GM23248 (cell line): ENCODE measurements around the gene ATP6V0B. TPM values are rescaled to one million over a fixed set of nuclear protein-coding genes. Genes with fewer than 3 reads are reported as not detected.

ENCODE experiments used
- DNase-seq: peaks from one replicate; pipeline ENCODE4 v3.0.0-alpha.2; 2015
- H2AFZ ChIP-seq: fragments of 200-600 bp; sonication (generic); 2 replicates; pipeline ENCODE4 v1.6.1; 2016; ENCODE audit warnings: antibody characterized with exemption
- H3F3A ChIP-seq: fragments of 200-600 bp; sonication (generic); 2 replicates; pipeline ENCODE4 v1.6.1; 2016; ENCODE audit warnings: mild to moderate bottlenecking, antibody characterized with exemption, mixed run types; ENCODE audit not compliant: insufficient read depth
- H3K27ac ChIP-seq: fragments of 200-600 bp; sonication (generic); 2 replicates; pipeline ENCODE4 v1.5.1; 2016; ENCODE audit warnings: mild to moderate bottlenecking
- H3K27me3 ChIP-seq: fragments of 200-600 bp; sonication (generic); replicated peaks from 2 replicates; pipeline ENCODE4 v1.6.1; 2016; ENCODE audit warnings: mild to moderate bottlenecking; ENCODE audit not compliant: insufficient read depth
- H3K36me3 ChIP-seq: fragments of 200-600 bp; sonication (generic); 2 replicates; pipeline ENCODE4 v1.6.1; 2016; ENCODE audit warnings: low read depth, mild to moderate bottlenecking
- H3K4me1 ChIP-seq: fragments of 200-600 bp; sonication (generic); 2 replicates; pipeline ENCODE4 v1.6.1; 2016; ENCODE audit warnings: mild to moderate bottlenecking; ENCODE audit not compliant: insufficient read depth
- H3K4me2 ChIP-seq: fragments of 200-600 bp; sonication (generic); one replicate; pipeline ENCODE4 v1.6.1; 2016; ENCODE audit warnings: mild to moderate bottlenecking; ENCODE audit not compliant: unreplicated experiment
- H3K4me3 ChIP-seq: fragments of 200-600 bp; sonication (generic); 2 replicates; pipeline ENCODE4 v1.5.1; 2016; ENCODE audit warnings: mild to moderate bottlenecking
- H3K79me2 ChIP-seq: fragments of 200-600 bp; sonication (generic); 2 replicates; pipeline ENCODE4 v1.6.1; 2016; ENCODE audit warnings: mild to moderate bottlenecking; ENCODE audit not compliant: insufficient read depth
- H3K9ac ChIP-seq: fragments of 200-600 bp; sonication (generic); 2 replicates; pipeline ENCODE4 v1.6.1; 2016; ENCODE audit warnings: mild to moderate bottlenecking
- H3K9me2 ChIP-seq: fragments of 200-600 bp; sonication (generic); 2 replicates; pipeline ENCODE4 v1.6.1; 2016; ENCODE audit warnings: mixed run types, mild to moderate bottlenecking, moderate library complexity; ENCODE audit not compliant: insufficient read depth
- H3K9me3 ChIP-seq: fragments of 200-600 bp; sonication (generic); one replicate; pipeline ENCODE4 v1.6.1; 2017; ENCODE audit warnings: low read depth
- H4K20me1 ChIP-seq: fragments of 200-600 bp; sonication (generic); 2 replicates; pipeline ENCODE4 v1.6.0; 2016; ENCODE audit not compliant: insufficient read depth
- EZH2 ChIP-seq: fragments of 200-600 bp; sonication (generic); IDR thresholded peaks from 2 replicates; pipeline ENCODE4 v1.6.1; 2018; ENCODE audit warnings: antibody characterized with exemption, mild to moderate bottlenecking; ENCODE audit not compliant: insufficient read depth, poor library complexity, severe bottlenecking
- EZH2phosphoT487 ChIP-seq: fragments of 200-600 bp; sonication (generic); IDR thresholded peaks from 2 replicates; pipeline ENCODE4 v1.6.1; 2018; ENCODE audit warnings: antibody characterized with exemption, moderate library complexity, mild to moderate bottlenecking, low read depth; ENCODE audit not compliant: insufficient read depth
- WGBS, 2 experiments: methylation state at CpG; one replicate each; pipeline ENCODE4 v1.1.6; 2015 to 2017; ENCODE audit warnings: low lambda C conversion rate in 2 of 2, low coverage in 1 of 2; ENCODE audit errors: missing lambda C conversion rate in 2 of 2; 5-methylcytosine and 5-hydroxymethylcytosine counted together
- in situ Hi-C: fragments of 300-500 bp; cut with MboI; formaldehyde crosslinking; loops from 2 replicates; pipeline ENCODE4 v1.15.0; 2020
- polyA plus RNA-seq: library from polyadenylated mRNA; unstranded; fragments of >200 nt; fragmentation: Nextera tagmentation; extraction: Ambion mirVana; gene quantifications from 2 replicates; pipeline ENCODE4 v1.2.1, GENCODE V29; 2016
- total RNA-seq: library from RNA; depleted of rRNA; stranded (reverse); fragments of >200 nt; shearing (Covaris generic); gene quantifications from 2 replicates; pipeline ENCODE4 v1.2.3, GENCODE V29; 2014

ATP6V0B gene
- total and polyA plus RNA-seq, 2 experiments from 2014 or later: 140 to 177 TPM

DNA sequence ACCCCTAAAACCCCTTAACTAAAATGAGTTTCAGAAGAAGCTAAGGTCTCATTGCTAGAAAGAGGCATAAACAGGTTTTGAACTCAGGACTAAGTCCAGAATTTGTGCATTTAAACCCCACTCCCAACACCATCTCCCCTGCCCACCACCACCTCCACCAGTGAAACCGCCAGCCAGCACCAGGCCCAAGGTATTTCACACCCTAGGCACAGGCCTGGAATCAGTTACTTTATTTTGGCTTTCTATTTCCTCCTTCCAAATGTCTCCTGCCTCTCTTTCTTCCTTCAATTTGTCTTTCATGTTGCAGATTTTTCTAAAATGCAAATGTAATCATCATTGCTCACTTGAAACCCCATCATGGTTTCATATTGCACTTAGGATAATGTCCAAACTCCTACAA is 29.9 kb upstream of the ATP6V0B start:
- in situ Hi-C loops: loop anchor here (25.0 kb wide), 2 partner anchors 408 to 708 kb away; partner anchors contain the start of gene PTPRF
- TF ChIP-seq EZH2: no peak
- TF ChIP-seq EZH2phosphoT487: no peak
- no peak for DNase-seq
- peaks cover 22% of the 10 kb centered on the region for H3K79me2 ChIP-seq
- H3F3A ChIP-seq: 0 out of 2 replicates have a peak, but pooled peaks cover 5% of the 10 kb centered on the region
- H3K4me1 ChIP-seq: peaks cover 15% of the 10 kb centered on the region
- no peak overlapping the region for H2AFZ ChIP-seq
- H3K4me3 ChIP-seq: no peak overlapping the region
- H3K36me3 ChIP-seq: no peaks in the 10 kb centered on the region
- H3K27me3 ChIP-seq: no peaks in the 10 kb centered on the region
- H3K27ac ChIP-seq: no peak overlapping the region
- no peak overlapping the region for H3K9ac ChIP-seq
- no peaks in the 10 kb centered on the region for H4K20me1 ChIP-seq
- no peaks in the 10 kb centered on the region for H3K9me3 ChIP-seq
- no peaks in the 10 kb centered on the region for H3K9me2 ChIP-seq
- H3K4me2 ChIP-seq: no peak overlapping the region
- WGBS, 2 experiments: 100% methylated on average over 1 of the region's 1 CpG

DNA sequence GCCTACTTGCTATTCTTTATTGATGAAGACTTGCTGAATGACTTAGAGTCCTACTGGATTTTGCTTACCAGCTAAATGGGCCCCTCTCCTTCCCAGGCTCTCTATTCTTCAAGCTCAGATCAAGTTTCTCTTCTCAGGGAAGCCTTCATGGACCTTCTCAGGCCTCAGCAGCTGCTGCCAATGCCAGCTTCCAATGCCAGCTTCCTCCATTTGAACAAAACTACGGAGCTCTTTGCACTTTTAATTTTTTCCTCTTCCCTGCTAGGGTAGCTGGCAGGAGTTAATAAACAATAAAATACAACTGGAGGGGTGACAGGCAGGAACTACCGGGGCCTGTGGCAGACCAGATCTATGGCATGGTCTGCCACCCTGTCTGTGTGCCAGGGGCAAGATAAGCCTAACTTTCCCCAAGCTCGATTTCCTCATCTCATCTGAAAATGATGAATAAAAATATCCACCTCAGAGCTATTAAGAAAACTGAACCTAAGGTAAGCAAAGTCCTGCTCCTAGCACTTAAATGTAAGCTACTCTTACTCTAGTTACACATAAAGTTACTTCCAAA is 29.0 kb upstream of the ATP6V0B start:
- Histone ChIP-seq H3K27ac (no peak overlapping the region), H3K9ac (peak overlapping the region; percentile 86)
- WGBS, 2 experiments: 15 to 18% methylated on average over 3 of the region's 3 CpGs

GRCh38 chr1:43946236-43947060 is 28.3 kb upstream of the ATP6V0B start, which contains the start of gene IPO13:
TSS of gene IPO13 (plus strand) at chr1:43946950. CDS start at chr1:43947601, 651 bp downstream.
- peak within 1 kb of the TSS; percentile 76 for H3K27ac ChIP-seq
- H3K79me2 ChIP-seq: peaks cover 35% of the 10 kb centered on the region

More for the DNA sequence above, 29.0 kb upstream of the ATP6V0B start:
- TF ChIP-seq EZH2: no peak
- no peak for TF ChIP-seq EZH2phosphoT487
- no peaks in the 10 kb centered on the region for H3K27me3 ChIP-seq
- H3K79me2 ChIP-seq: peaks cover 28% of the 10 kb centered on the region
- H3K9me2 ChIP-seq: no peaks in the 10 kb centered on the region
- DNase-seq: no peak
- H3K36me3 ChIP-seq: no peaks in the 10 kb centered on the region
- H3K9me3 ChIP-seq: no peaks in the 10 kb centered on the region
- H3K4me2 ChIP-seq: peak overlapping the region; percentile 74
- H3K4me3 ChIP-seq: peak overlapping the region; percentile 92
- peaks cover 15% of the 10 kb centered on the region for H3K4me1 ChIP-seq
- H3F3A ChIP-seq: 0 out of 2 replicates have a peak, but pooled peaks cover 5% of the 10 kb centered on the region
- in situ Hi-C loops: loop anchor here (25.0 kb wide), 2 partner anchors 408 to 708 kb away; partner anchors contain the start of gene PTPRF
- H2AFZ ChIP-seq: peak overlapping the region; percentile 92
- H4K20me1 ChIP-seq: no peaks in the 10 kb centered on the region

More at GRCh38 chr1:43946236-43947060, 28.3 kb upstream of the ATP6V0B start, which contains the start of gene IPO13:
- peak within 1 kb of the TSS; percentile 86 for H3K9ac ChIP-seq
- H3K4me3 ChIP-seq: peak within 1 kb of the TSS; percentile 92
- DNase-seq: peak; percentile 98
- H3K9me3 ChIP-seq: no peaks in the 10 kb centered on the region
- no peaks in the 10 kb centered on the region for H3K36me3 ChIP-seq
- 0 out of 2 replicates have a peak, but pooled peaks cover 5% of the 10 kb centered on the region for H3F3A ChIP-seq
- TF ChIP-seq EZH2phosphoT487: no peak
- TF ChIP-seq EZH2: no peak
- peak within 1 kb of the TSS; percentile 74 for H3K4me2 ChIP-seq
- H4K20me1 ChIP-seq: no peaks in the 10 kb centered on the region
- no peaks in the 10 kb centered on the region for H3K27me3 ChIP-seq
- no peaks in the 10 kb centered on the region for H3K9me2 ChIP-seq
- peak within 1 kb of the TSS; percentile 92 for H2AFZ ChIP-seq
- in situ Hi-C loops: loop anchor here (25.0 kb wide), 2 partner anchors 409 to 709 kb away; partner anchors contain the start of gene PTPRF
- H3K4me1 ChIP-seq: peaks cover 15% of the 10 kb centered on the region
- 1% methylated on average over 53 to 58 of the region's 74 CpGs for WGBS, 2 experiments
